Panc1 (cell line): ENCODE results near the gene CYTH4.

Experiments
- CTCF ChIP-seq: fragments of 450-650 bp; IDR thresholded peaks from 2 replicates; pipeline ENCODE4 v1.5.1; 2017; ENCODE audit warnings: mild to moderate bottlenecking
- POLR2AphosphoS5 ChIP-seq: IDR thresholded peaks from 2 replicates; pipeline ENCODE4 v1.6.1; 2012; ENCODE audit warnings: mild to moderate bottlenecking, low read depth, low read length, moderate library complexity
- TF ChIP-seq, protein P1 (sequence below), 2 experiments: IDR thresholded peaks; 2 replicates each; pipeline ENCODE4 v1.6.1; 2011 to 2012; ENCODE audit warnings: low read depth in 2 of 2, control low read depth in 1 of 2, low read length in 1 of 2, mild to moderate bottlenecking in 1 of 2, moderate library complexity in 1 of 2; ENCODE audit not compliant: insufficient read depth in 1 of 2

- TF ChIP-seq CTCF (no peak), POLR2AphosphoS5 (no peak)
- TF ChIP-seq, protein P1, sequence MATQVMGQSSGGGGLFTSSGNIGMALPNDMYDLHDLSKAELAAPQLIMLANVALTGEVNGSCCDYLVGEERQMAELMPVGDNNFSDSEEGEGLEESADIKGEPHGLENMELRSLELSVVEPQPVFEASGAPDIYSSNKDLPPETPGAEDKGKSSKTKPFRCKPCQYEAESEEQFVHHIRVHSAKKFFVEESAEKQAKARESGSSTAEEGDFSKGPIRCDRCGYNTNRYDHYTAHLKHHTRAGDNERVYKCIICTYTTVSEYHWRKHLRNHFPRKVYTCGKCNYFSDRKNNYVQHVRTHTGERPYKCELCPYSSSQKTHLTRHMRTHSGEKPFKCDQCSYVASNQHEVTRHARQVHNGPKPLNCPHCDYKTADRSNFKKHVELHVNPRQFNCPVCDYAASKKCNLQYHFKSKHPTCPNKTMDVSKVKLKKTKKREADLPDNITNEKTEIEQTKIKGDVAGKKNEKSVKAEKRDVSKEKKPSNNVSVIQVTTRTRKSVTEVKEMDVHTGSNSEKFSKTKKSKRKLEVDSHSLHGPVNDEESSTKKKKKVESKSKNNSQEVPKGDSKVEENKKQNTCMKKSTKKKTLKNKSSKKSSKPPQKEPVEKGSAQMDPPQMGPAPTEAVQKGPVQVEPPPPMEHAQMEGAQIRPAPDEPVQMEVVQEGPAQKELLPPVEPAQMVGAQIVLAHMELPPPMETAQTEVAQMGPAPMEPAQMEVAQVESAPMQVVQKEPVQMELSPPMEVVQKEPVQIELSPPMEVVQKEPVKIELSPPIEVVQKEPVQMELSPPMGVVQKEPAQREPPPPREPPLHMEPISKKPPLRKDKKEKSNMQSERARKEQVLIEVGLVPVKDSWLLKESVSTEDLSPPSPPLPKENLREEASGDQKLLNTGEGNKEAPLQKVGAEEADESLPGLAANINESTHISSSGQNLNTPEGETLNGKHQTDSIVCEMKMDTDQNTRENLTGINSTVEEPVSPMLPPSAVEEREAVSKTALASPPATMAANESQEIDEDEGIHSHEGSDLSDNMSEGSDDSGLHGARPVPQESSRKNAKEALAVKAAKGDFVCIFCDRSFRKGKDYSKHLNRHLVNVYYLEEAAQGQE (IDR thresholded peaks at IDR 0.05; ENCODE audit: insufficient read depth in 1 of 2, low read depth in 2 of 2, low read length in 1 of 2): no peak
Observed at GRCh38 chr22:37362621-37363020, 80.3 kb downstream of the CYTH4 start.
